Endothelial cell of umbilical vein (primary cell): ENCODE measurements around the gene WNT7B.

Source experiments
- POLR2A ChIP-seq: IDR thresholded peaks from 2 replicates; pipeline ENCODE4 v1.6.1; 2012; ENCODE audit warnings: low read depth, mild to moderate bottlenecking, control low read depth, low read length
- POLR2AphosphoS5 ChIP-seq: IDR thresholded peaks from 2 replicates; pipeline ENCODE4 v1.6.1; 2012; ENCODE audit warnings: low read depth, mild to moderate bottlenecking, control low read depth, low read length, moderate library complexity; ENCODE audit not compliant: insufficient read depth
- TF ChIP-seq, protein P1 (sequence below), 2 donors: IDR thresholded peaks; 1 replicate in 1 of 2; 2 replicates in 1 of 2; pipeline ENCODE4 v1.5.1; 2011; ENCODE audit warnings: low read length in 2 of 2, mild to moderate bottlenecking in 2 of 2, moderate library complexity in 2 of 2, control low read depth in 1 of 2, inconsistent platforms in 1 of 2, low read depth in 1 of 2; ENCODE audit not compliant: insufficient read depth in 1 of 2; ENCODE audit errors: extremely low read depth in 1 of 2
- TF ChIP-seq, protein P2 (sequence below): IDR thresholded peaks from 2 replicates; pipeline ENCODE4 v1.6.1; 2011; ENCODE audit not compliant: insufficient read depth, insufficient read length

- TF ChIP-seq, protein P1, sequence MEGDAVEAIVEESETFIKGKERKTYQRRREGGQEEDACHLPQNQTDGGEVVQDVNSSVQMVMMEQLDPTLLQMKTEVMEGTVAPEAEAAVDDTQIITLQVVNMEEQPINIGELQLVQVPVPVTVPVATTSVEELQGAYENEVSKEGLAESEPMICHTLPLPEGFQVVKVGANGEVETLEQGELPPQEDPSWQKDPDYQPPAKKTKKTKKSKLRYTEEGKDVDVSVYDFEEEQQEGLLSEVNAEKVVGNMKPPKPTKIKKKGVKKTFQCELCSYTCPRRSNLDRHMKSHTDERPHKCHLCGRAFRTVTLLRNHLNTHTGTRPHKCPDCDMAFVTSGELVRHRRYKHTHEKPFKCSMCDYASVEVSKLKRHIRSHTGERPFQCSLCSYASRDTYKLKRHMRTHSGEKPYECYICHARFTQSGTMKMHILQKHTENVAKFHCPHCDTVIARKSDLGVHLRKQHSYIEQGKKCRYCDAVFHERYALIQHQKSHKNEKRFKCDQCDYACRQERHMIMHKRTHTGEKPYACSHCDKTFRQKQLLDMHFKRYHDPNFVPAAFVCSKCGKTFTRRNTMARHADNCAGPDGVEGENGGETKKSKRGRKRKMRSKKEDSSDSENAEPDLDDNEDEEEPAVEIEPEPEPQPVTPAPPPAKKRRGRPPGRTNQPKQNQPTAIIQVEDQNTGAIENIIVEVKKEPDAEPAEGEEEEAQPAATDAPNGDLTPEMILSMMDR (IDR thresholded peaks at IDR 0.05; ENCODE audit: extremely low read depth in 1 of 2, insufficient read depth in 1 of 2, low read depth in 1 of 2, low read length in 2 of 2): no peak
- TF ChIP-seq, protein P2, sequence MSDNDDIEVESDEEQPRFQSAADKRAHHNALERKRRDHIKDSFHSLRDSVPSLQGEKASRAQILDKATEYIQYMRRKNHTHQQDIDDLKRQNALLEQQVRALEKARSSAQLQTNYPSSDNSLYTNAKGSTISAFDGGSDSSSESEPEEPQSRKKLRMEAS: no peak
- no peak for TF ChIP-seq POLR2A
- no peak for TF ChIP-seq POLR2AphosphoS5
Observed at GRCh38 chr22:45991098-45991497, 14.1 kb upstream of the WNT7B start.
